Measurements from ENCODE around the gene HMMR.

GRCh38 chr5:163445345-163445744, 15.1 kb upstream of the HMMR start:
- no peak for TF ChIP-seq CTCF (IDR thresholded peaks at IDR 0.05)
- no peak for TF ChIP-seq EZH2phosphoT487 (IDR thresholded peaks at IDR 0.05)

All from neural progenitor cell (in vitro differentiated cells).